GM12891 (cell line): ENCODE measurements around the gene ILF2.

Source experiments
- POLR2A ChIP-seq: IDR thresholded peaks from 2 replicates; pipeline ENCODE4 v1.6.1; 2011; ENCODE audit warnings: low read depth, low read length, control low read depth
- POLR2AphosphoS5 ChIP-seq: IDR thresholded peaks from 2 replicates; pipeline ENCODE4 v1.6.1; 2011; ENCODE audit warnings: low read depth, low read length, control low read depth
- SPI1 ChIP-seq: IDR thresholded peaks from 2 replicates; pipeline ENCODE4 v1.6.1; 2011; ENCODE audit warnings: low read depth, low read length, control low read depth
- TAF1 ChIP-seq: IDR thresholded peaks from 2 replicates; pipeline ENCODE4 v1.6.1; 2011; ENCODE audit warnings: low read depth, low read length, control low read depth

GRCh38 chr1:153687346-153688125, 16.7 kb upstream of the ILF2 start:
- no peak for TF ChIP-seq POLR2A
- no peak for TF ChIP-seq TAF1
- no peak for TF ChIP-seq SPI1
- no peak for TF ChIP-seq POLR2AphosphoS5
